Thoracic aorta (tissue), 2 donors: Measurements from ENCODE around the gene KCNJ3. TPM values are rescaled to one million over a fixed set of nuclear protein-coding genes. Genes with fewer than 3 reads are reported as not detected.

Experiments
- ATAC-seq: fragments of 150-250 bp; one replicate; pipeline ENCODE4 v1.8.0; 2017; ENCODE audit warnings: low read depth; ENCODE audit not compliant: insufficient number of reproducible peaks, low FRiP score
- DNase-seq: peaks from one replicate; pipeline ENCODE4 v3.0.0-alpha.2; 2020; ENCODE audit warnings: low spot score
- H3K27ac ChIP-seq, 2 donors: fragments of 200-600 bp; sonication (generic); 1 replicate in 1 of 2; 2 replicates in 1 of 2; pipeline ENCODE4 v1.5.1; 2016; ENCODE audit warnings: mild to moderate bottlenecking in 2 of 2, moderate library complexity in 2 of 2
- H3K27me3 ChIP-seq: fragments of 200-600 bp; sonication (generic); replicated peaks from 2 replicates; pipeline ENCODE4 v1.6.0; 2016; ENCODE audit warnings: mild to moderate bottlenecking; ENCODE audit not compliant: insufficient read depth
- H3K36me3 ChIP-seq: fragments of 200-600 bp; sonication (generic); one replicate; pipeline ENCODE4 v1.5.1; 2016
- H3K4me1 ChIP-seq, 2 donors: fragments of 200-600 bp; sonication (generic); 1 replicate in 1 of 2; 2 replicates in 1 of 2; pipeline versions ENCODE4 v1.5.1 to v1.6.0; 2016; ENCODE audit warnings: low read depth in 2 of 2, mild to moderate bottlenecking in 1 of 2; ENCODE audit not compliant: control insufficient read depth in 1 of 2
- H3K4me3 ChIP-seq: fragments of 200-600 bp; sonication (generic); 2 replicates; pipeline ENCODE4 v1.5.1; 2016; ENCODE audit warnings: mild to moderate bottlenecking
- H3K9me3 ChIP-seq: fragments of 200-600 bp; sonication (generic); 2 replicates; pipeline ENCODE4 v1.5.1; 2016
- total RNA-seq, 2 donors: library from RNA; depleted of rRNA; stranded (reverse); fragments of >200 nt; gene quantifications; one replicate each; pipeline versions ENCODE4 v1.1.0 to v1.2.3, GENCODE V29; 2016
- TF ChIP-seq, protein P1 (sequence below): fragments of 200-600 bp; sonication (generic); IDR thresholded peaks from one replicate; pipeline ENCODE4 v1.5.1; 2019; ENCODE audit warnings: antibody characterized with exemption

The KCNJ3 gene
- total RNA-seq, 2 donors from 2014 or later = 1.6 to 2.8 TPM

DNA sequence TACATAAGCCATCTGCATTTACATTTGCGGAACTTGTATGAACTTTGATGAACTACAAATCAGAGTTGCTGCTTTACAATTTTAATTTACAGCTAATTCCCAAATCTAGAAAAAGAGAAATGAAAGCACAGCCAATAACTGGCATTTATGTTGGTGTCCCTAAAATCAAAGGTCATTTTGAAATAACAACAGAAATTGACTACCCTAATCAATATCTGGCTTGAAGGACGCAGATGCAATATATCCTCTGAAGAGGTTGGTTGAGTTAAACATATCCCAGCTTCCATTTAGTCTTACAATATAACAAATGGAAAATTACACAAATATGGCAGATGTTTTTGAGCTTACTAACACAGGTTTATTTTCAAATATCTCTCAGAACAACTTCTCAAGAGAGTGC, 177.5 kb downstream of the KCNJ3 start:
- H3K4me3 ChIP-seq = no peak overlapping the region
- TF ChIP-seq, protein P1, sequence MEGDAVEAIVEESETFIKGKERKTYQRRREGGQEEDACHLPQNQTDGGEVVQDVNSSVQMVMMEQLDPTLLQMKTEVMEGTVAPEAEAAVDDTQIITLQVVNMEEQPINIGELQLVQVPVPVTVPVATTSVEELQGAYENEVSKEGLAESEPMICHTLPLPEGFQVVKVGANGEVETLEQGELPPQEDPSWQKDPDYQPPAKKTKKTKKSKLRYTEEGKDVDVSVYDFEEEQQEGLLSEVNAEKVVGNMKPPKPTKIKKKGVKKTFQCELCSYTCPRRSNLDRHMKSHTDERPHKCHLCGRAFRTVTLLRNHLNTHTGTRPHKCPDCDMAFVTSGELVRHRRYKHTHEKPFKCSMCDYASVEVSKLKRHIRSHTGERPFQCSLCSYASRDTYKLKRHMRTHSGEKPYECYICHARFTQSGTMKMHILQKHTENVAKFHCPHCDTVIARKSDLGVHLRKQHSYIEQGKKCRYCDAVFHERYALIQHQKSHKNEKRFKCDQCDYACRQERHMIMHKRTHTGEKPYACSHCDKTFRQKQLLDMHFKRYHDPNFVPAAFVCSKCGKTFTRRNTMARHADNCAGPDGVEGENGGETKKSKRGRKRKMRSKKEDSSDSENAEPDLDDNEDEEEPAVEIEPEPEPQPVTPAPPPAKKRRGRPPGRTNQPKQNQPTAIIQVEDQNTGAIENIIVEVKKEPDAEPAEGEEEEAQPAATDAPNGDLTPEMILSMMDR = no peak
- no peaks in the 10 kb centered on the region for H3K4me1 ChIP-seq
- ATAC-seq = no peak
- no peaks in the 10 kb centered on the region for H3K9me3 ChIP-seq
- H3K36me3 ChIP-seq = no peaks in the 10 kb centered on the region
- no peak overlapping the region for H3K27ac ChIP-seq
- no peak for DNase-seq
- no peaks in the 10 kb centered on the region for H3K27me3 ChIP-seq

DNA sequence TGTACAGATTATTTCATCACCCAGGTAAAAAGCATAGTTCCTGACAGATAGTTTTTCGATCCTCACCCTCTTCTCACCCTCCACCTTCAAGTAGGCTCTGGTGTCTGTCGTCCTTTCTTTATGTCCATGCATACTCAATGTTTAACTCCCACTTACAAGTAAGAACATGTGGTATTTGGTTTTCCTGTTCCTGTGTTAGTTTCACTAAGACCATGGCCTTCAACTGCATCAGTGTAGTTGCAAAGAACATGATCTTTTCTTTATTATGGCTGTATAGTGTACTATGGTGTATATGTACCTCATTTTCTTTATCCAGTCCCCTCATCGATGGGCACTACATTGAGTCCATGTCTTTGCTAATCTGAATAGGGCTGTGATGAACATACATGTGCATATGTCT, 184.2 kb downstream of the KCNJ3 start:
- H3K4me1 ChIP-seq = no peaks in the 10 kb centered on the region
- no peak overlapping the region for H3K27ac ChIP-seq
- no peaks in the 10 kb centered on the region for H3K9me3 ChIP-seq
- DNase-seq (no peak), ATAC-seq (no peak)
- no peak overlapping the region for H3K4me3 ChIP-seq
- H3K27me3 ChIP-seq = no peaks in the 10 kb centered on the region
- TF ChIP-seq, protein P1 = no peak
- H3K36me3 ChIP-seq = no peaks in the 10 kb centered on the region

DNA sequence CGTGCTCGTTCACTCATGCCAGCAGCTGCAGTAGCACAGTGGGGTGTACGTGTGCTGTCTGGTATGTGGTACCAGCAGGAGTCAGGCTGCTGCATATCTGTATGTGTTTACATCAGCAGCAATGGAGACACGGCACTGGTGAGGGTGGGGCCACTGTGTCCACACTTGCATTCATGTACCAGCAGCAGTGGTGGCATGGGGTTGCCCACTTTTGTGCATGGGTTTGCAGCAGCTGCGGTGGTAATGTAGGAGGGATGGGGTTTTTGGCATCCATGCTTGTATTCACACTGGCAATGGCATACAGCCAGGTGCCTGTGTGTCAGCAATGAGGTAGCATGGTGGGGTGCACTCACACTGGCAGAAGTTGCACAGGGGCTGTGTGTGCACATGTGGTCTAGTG, 187.8 kb downstream of the KCNJ3 start:
- ATAC-seq = no peak
- Histone ChIP-seq H3K36me3 (no peaks in the 10 kb centered on the region), H3K4me3 (no peak overlapping the region), H3K9me3 (no peaks in the 10 kb centered on the region), H3K4me1 (no peaks in the 10 kb centered on the region), H3K27ac (no peak overlapping the region), H3K27me3 (no peaks in the 10 kb centered on the region)
- TF ChIP-seq, protein P1 = no peak
- no peak for DNase-seq

DNA sequence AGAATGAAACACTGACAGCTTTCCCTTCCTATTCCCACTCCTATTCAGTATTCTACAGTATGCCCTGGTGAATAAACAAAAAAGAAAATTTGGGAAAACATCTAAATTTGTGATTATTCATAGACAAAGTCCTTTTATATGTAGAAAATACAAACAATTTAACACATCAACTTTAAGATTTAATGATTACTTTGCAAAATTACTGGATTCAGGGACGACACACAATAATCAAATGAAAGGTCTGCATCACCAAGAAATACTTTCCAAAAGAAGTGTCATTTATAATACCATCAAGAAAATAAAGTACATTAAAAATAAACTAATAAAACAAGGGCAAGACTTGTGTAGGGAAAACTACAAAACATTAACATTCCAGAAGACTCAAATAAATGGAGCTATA, 199.8 kb downstream of the KCNJ3 start:
- DNase-seq = no peak
- Histone ChIP-seq H3K27ac (no peak overlapping the region), H3K4me1 (no peaks in the 10 kb centered on the region), H3K4me3 (no peak overlapping the region), H3K9me3 (no peaks in the 10 kb centered on the region), H3K36me3 (no peaks in the 10 kb centered on the region), H3K27me3 (no peaks in the 10 kb centered on the region)
- no peak for ATAC-seq
- TF ChIP-seq, protein P1 = no peak

DNA sequence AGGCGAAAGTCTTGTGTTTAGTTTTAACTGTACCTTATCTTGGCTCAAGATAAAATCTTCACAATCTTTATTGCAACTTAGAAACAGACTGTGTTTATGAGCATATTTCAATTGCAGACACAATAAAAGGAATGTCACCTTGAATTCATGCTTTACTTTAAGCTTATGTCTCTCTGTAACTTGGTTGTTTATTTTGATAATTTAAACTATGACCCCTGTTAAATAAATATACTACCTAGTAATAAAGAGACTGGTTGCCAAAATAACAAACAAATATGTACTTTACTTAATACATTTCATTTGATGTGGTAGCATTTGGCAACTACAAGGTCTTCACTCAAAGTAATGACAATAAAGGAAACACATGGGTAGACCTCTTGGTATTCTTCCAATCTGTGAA, 202.6 kb downstream of the KCNJ3 start:
- TF ChIP-seq, protein P1 = no peak
- no peak for ATAC-seq
- no peak overlapping the region for H3K4me3 ChIP-seq
- H3K4me1 ChIP-seq = no peaks in the 10 kb centered on the region
- no peaks in the 10 kb centered on the region for H3K9me3 ChIP-seq
- no peaks in the 10 kb centered on the region for H3K27me3 ChIP-seq
- no peaks in the 10 kb centered on the region for H3K36me3 ChIP-seq
- DNase-seq = no peak
- H3K27ac ChIP-seq = no peak overlapping the region
